IMR-90 (cell line): Measurements from ENCODE around the gene CHRDL1. TPM values are rescaled to one million over a fixed set of nuclear protein-coding genes. Genes with fewer than 3 reads are reported as not detected.

Source experiments
- ATAC-seq: fragments of 200-7000 bp; cut with Tn5 transposase; 2 replicates; pipeline ENCODE4 v1.9.1; 2020; ENCODE audit warnings: low read depth, mild to moderate bottlenecking, moderate library complexity
- BruUV-seq: library from RNA; stranded (reverse); fragments of 400-500 nt; replicated peaks from 2 replicates; lab custom pipeline; 2021; lab: Mats Ljungman, UMichigan
- CTCF ChIA-PET: fragments of 300-600 bp; formaldehyde crosslinking; extraction: SDS; loops from one replicate; lab custom pipeline; 2021; ENCODE audit warnings: antibody characterized with exemption; lab: Yijun Ruan, JAX
- POLR2A ChIA-PET: fragments of 300-600 bp; sonication (Branson Sonifier 250); formaldehyde crosslinking; loops from one replicate; lab custom pipeline; 2022; ENCODE audit warnings: antibody characterized with exemption; ENCODE audit not compliant: unreplicated experiment; lab: Charles Lee
- DNase-seq: peaks from one replicate; pipeline ENCODE4 v3.0.0; 2013
- H2AFZ ChIP-seq: replicated peaks from 2 replicates; pipeline ENCODE3; 2013; ENCODE audit warnings: low read length, mild to moderate bottlenecking; ENCODE audit not compliant: poor library complexity
- H2AK5ac ChIP-seq: 2 replicates; pipeline ENCODE4 v1.6.1; 2013; ENCODE audit warnings: low read depth, low read length, inconsistent platforms
- H2AK9ac ChIP-seq: replicated peaks from 2 replicates; pipeline ENCODE3; 2013; ENCODE audit warnings: mild to moderate bottlenecking, low read depth, low read length, moderate library complexity; ENCODE audit not compliant: poor library complexity
- H2BK120ac ChIP-seq: 2 replicates; pipeline ENCODE4 v1.6.1; 2013; ENCODE audit warnings: low read depth, low read length, inconsistent platforms
- H2BK15ac ChIP-seq: 3 replicates; pipeline ENCODE4 v1.6.1; 2013; ENCODE audit warnings: low read depth, low read length, inconsistent platforms
- H2BK20ac ChIP-seq: 2 replicates; pipeline ENCODE4 v1.6.1; 2013; ENCODE audit warnings: low read depth, mild to moderate bottlenecking, inconsistent platforms, low read length, moderate library complexity
- H2BK5ac ChIP-seq: 2 replicates; pipeline ENCODE4 v1.6.1; 2013; ENCODE audit warnings: mild to moderate bottlenecking, low read depth, low read length, inconsistent platforms; ENCODE audit not compliant: poor library complexity, severe bottlenecking
- H3K14ac ChIP-seq: replicated peaks from 2 replicates; pipeline ENCODE4 v1.6.1; 2013; ENCODE audit warnings: low read depth, low read length, inconsistent platforms
- H3K18ac ChIP-seq: 2 replicates; pipeline ENCODE4 v1.6.1; 2013; ENCODE audit warnings: low read depth, low read length, control low read depth
- H3K23ac ChIP-seq: 2 replicates; pipeline ENCODE4 v1.6.1; 2013; ENCODE audit warnings: low read depth, low read length, inconsistent platforms
- H3K27ac ChIP-seq: 2 replicates; pipeline ENCODE4 v1.5.1; 2013; ENCODE audit warnings: mild to moderate bottlenecking, control low read depth, low read length; ENCODE audit not compliant: insufficient read depth
- H3K27me3 ChIP-seq: 2 replicates; pipeline ENCODE4 v1.6.1; 2013; ENCODE audit warnings: low read length; ENCODE audit not compliant: control insufficient read depth, insufficient read depth
- H3K36me3 ChIP-seq: 2 replicates; pipeline ENCODE4 v1.6.1; 2013; ENCODE audit warnings: low read length, mixed read lengths; ENCODE audit not compliant: control insufficient read depth, insufficient read depth
- H3K4ac ChIP-seq: 2 replicates; pipeline ENCODE4 v1.6.1; 2013; ENCODE audit warnings: low read depth, low read length, inconsistent platforms
- H3K4me1 ChIP-seq: 2 replicates; pipeline ENCODE4 v1.6.1; 2013; ENCODE audit warnings: low read length, mixed read lengths; ENCODE audit not compliant: control insufficient read depth, insufficient read depth
- H3K4me2 ChIP-seq: 2 replicates; pipeline ENCODE4 v1.6.1; 2013; ENCODE audit warnings: low read depth, mild to moderate bottlenecking, control low read depth, low read length, moderate library complexity
- H3K4me3 ChIP-seq: 2 replicates; pipeline ENCODE4 v1.5.1; 2013; ENCODE audit warnings: low read depth, mild to moderate bottlenecking, control low read depth, low read length, moderate library complexity; ENCODE audit not compliant: insufficient read depth
- H3K56ac ChIP-seq: 2 replicates; pipeline ENCODE4 v1.6.1; 2013; ENCODE audit warnings: low read length, inconsistent platforms; ENCODE audit not compliant: insufficient read depth; ENCODE audit errors: extremely low read depth
- H3K79me1 ChIP-seq, 2 experiments: 2 replicates each; pipeline ENCODE4 v1.6.1; 2013; ENCODE audit warnings: low read length in 2 of 2, inconsistent platforms in 1 of 2, low read depth in 1 of 2
- H3K9ac ChIP-seq: 2 replicates; pipeline ENCODE4 v1.6.1; 2013; ENCODE audit warnings: low read depth, low read length, control low read depth
- H3K9me1 ChIP-seq: 2 replicates; pipeline ENCODE4 v1.6.1; 2013; ENCODE audit warnings: low read length, inconsistent platforms; ENCODE audit not compliant: insufficient read depth
- H3K9me3 ChIP-seq: 2 replicates; pipeline ENCODE4 v1.6.1; 2013; ENCODE audit warnings: low read length; ENCODE audit not compliant: control insufficient read depth, insufficient read depth
- H4K20me1 ChIP-seq: 2 replicates; pipeline ENCODE4 v1.6.1; 2013; ENCODE audit warnings: low read length, inconsistent platforms; ENCODE audit not compliant: insufficient read depth
- H4K5ac ChIP-seq: 2 replicates; pipeline ENCODE4 v1.6.1; 2013; ENCODE audit warnings: mild to moderate bottlenecking, low read depth, low read length, control low read depth
- H4K8ac ChIP-seq, 2 experiments: 2 replicates each; pipeline ENCODE4 v1.6.1; 2013; ENCODE audit warnings: low read depth in 2 of 2, low read length in 2 of 2, control low read depth in 1 of 2, inconsistent platforms in 1 of 2
- H4K91ac ChIP-seq: 2 replicates; pipeline ENCODE4 v1.6.1; 2013; ENCODE audit warnings: low read depth, low read length, inconsistent platforms; ENCODE audit not compliant: insufficient read depth
- BHLHE40 ChIP-seq: fragments of 150-350 bp; IDR thresholded peaks from 2 replicates; pipeline ENCODE4 v1.6.1; 2016; ENCODE audit warnings: mild to moderate bottlenecking, low read depth, low read length
- CEBPB ChIP-seq: IDR thresholded peaks from 2 replicates; pipeline ENCODE4 v1.6.1; 2012; ENCODE audit warnings: low read depth, low read length, improper control_type of control experiment
- CHD1 ChIP-seq: IDR thresholded peaks from 2 replicates; pipeline ENCODE4 v1.6.1; 2012; ENCODE audit warnings: low read depth, low read length, improper control_type of control experiment
- FOS ChIP-seq: fragments of 150-350 bp; IDR thresholded peaks from 2 replicates; pipeline ENCODE4 v1.6.1; 2016; ENCODE audit warnings: low read depth, low read length
- MAFK ChIP-seq: IDR thresholded peaks from 2 replicates; pipeline ENCODE4 v1.6.1; 2012; ENCODE audit warnings: low read depth, low read length, improper control_type of control experiment
- MAZ ChIP-seq: IDR thresholded peaks from 2 replicates; pipeline ENCODE4 v1.6.1; 2012; ENCODE audit warnings: low read depth, mild to moderate bottlenecking, low read length, improper control_type of control experiment, moderate library complexity, borderline replicate concordance
- NFE2L2 ChIP-seq: fragments of 150-350 bp; IDR thresholded peaks from 2 replicates; pipeline ENCODE4 v1.6.1; 2016; ENCODE audit warnings: low read depth, mild to moderate bottlenecking, low read length
- RAD21 ChIP-seq: IDR thresholded peaks from 2 replicates; pipeline ENCODE4 v1.6.1; 2012; ENCODE audit warnings: low read length, improper control_type of control experiment
- RCOR1 ChIP-seq: IDR thresholded peaks from 2 replicates; pipeline ENCODE4 v1.6.1; 2012; ENCODE audit warnings: mild to moderate bottlenecking, low read length, improper control_type of control experiment; ENCODE audit not compliant: insufficient replicate concordance
- RFX5 ChIP-seq: IDR thresholded peaks from 2 replicates; pipeline ENCODE4 v1.8.0; 2012; ENCODE audit warnings: low read depth, mild to moderate bottlenecking, low read length, moderate library complexity
- SMC3 ChIP-seq: fragments of 150-350 bp; IDR thresholded peaks from 2 replicates; pipeline ENCODE4 v1.6.1; 2016; ENCODE audit warnings: low read depth, mild to moderate bottlenecking, antibody characterized with exemption, low read length, moderate library complexity
- WGBS, 2 experiments: methylation state at CpG; one replicate each; pipeline versions ENCODE4 v1.1.5 to v1.1.7; 2013; ENCODE audit warnings: missing lambda C conversion rate in 2 of 2; ENCODE audit not compliant: insufficient read length in 1 of 2; ENCODE audit errors: extremely low coverage in 2 of 2; 5-methylcytosine and 5-hydroxymethylcytosine counted together
- dilution Hi-C: fragments of 300-500 bp; cut with HindIII; formaldehyde crosslinking; loops from one replicate; pipeline ENCODE4 v1.14.3; 2018; ENCODE audit warnings: low sequenced_read_pairs; ENCODE audit not compliant: unreplicated experiment
- in situ Hi-C: fragments of 300-500 bp; cut with MboI; formaldehyde crosslinking; loops from 3 replicates; pipeline ENCODE4 v1.14.3; 2019; ENCODE audit warnings: low sequenced_read_pairs, inconsistent platforms, mixed read lengths
- intact Hi-C: fragments of 100-400 bp; cut with micrococcal nuclease; formaldehyde crosslinking; loops from 2 replicates; pipeline ENCODE4 v1.10.0; 2022
- polyA plus RNA-seq, 3 experiments: library from polyadenylated mRNA; depleted of rRNA; stranded (reverse); fragments of >200 nt; gene quantifications; 2 replicates each; pipeline ENCODE4 v1.2.3, GENCODE V29; 2012; ENCODE audit warnings: low replicate concordance in 1 of 3
- total RNA-seq: library from RNA; depleted of rRNA; stranded (reverse); fragments of >200 nt; gene quantifications from 2 replicates; pipeline ENCODE4 v1.2.3, GENCODE V29; 2012
- TF ChIP-seq, protein P1 (sequence below): fragments of 150-350 bp; IDR thresholded peaks from 2 replicates; pipeline ENCODE4 v1.6.1; 2017; ENCODE audit warnings: mild to moderate bottlenecking, antibody characterized with exemption, low read length, low read depth
- TF ChIP-seq, protein P2 (sequence below): conservative IDR thresholded peaks from 2 replicates; pipeline ENCODE4 v1.5.1; 2012; ENCODE audit warnings: mild to moderate bottlenecking, low read depth, low read length, improper control_type of control experiment

Gene CHRDL1
- total and polyA plus RNA-seq, 2 of the 4 experiments (the other 2 are of a cell fraction), result 0.36 to 0.58 TPM

DNA sequence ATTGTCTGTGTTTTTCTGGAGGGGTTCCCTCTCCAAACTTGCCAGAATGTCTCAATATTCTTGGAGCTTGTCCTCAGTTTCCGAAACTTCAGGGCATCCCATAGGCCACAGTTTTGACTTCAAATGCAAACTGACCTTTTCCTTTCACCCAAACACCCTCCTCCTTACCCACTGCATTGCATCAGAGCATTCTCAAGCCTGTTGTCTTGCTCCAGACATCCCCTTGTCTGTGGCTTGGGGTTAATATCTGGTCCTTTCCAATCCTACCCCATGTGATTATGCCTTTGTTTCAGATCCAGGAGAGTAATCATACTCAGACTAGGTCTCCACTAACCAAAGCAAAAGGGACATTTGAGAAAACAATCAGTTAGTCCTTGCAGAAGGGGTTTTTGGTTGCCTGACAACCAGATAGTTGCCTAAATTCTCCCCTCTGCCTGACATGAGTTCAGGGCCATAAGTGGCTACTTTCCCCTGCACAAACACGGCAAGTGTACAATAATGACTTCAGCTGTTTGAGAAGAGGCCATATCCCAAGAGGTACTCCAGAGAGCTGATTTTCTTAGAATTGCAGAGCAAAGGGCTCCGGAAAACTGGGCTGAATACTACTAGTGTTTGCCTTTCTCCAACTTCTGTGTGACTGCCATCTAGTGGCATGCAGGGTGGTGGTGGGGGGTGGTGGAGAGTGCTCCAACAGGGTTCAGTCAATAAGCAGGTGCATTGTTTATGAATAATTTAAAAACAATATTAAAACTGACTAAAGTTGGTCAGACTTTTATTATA lies 130.2 kb downstream of the CHRDL1 start (continued):
- no peak for TF ChIP-seq MAFK

DNA sequence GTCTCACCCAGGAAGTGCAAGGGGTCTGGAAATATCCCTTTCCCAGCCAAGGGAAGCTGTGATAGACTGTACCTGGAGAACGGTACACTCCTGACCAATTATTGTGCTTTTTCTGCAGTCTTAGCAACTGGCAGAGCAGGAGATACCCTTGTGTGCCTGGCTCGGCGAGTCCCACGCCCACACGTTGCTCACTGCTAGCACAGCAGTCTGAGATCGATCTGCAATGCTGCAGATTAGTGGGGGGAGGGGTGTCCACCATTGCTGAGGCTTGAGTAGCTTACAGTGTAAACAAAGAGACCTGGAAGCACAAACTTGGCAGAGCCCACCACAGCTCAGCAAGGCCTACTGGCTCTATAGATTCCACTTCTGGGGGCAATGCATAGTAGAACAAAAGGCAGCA lies 138.5 kb downstream of the CHRDL1 start:
- Histone ChIP-seq H2AFZ (no peak overlapping the region), H4K5ac (no peak overlapping the region), H2AK5ac (no peak overlapping the region), H2BK5ac (no peak overlapping the region), H3K4me2 (no peak overlapping the region), H3K14ac (no peak overlapping the region), H3K18ac (no peak overlapping the region), H4K91ac (no peak overlapping the region), H3K4me1 (no peaks in the 10 kb centered on the region), H3K56ac (no peak overlapping the region), H4K20me1 (no peaks in the 10 kb centered on the region), H3K9ac (no peak overlapping the region), H4K8ac (no peak overlapping the region), H3K27ac (no peak overlapping the region), H3K36me3 (no peaks in the 10 kb centered on the region), H3K27me3 (no peaks in the 10 kb centered on the region), H3K4me3 (no peak overlapping the region), H3K79me1 (no peaks in the 10 kb centered on the region), H2AK9ac (no peak overlapping the region), H2BK15ac (no peak overlapping the region), H3K9me3 (no peaks in the 10 kb centered on the region), H2BK120ac (no peak overlapping the region), H2BK20ac (no peak overlapping the region), H3K9me1 (no peaks in the 10 kb centered on the region), H3K23ac (no peak overlapping the region), H3K4ac (no peak overlapping the region)
- in situ Hi-C loops, result no loop called here
- DNase-seq (no peak), ATAC-seq (no peak)
- POLR2A ChIA-PET, result no interaction called here
- BruUV-seq, result no TSS peak
- CTCF ChIA-PET, result no interaction called here
- intact Hi-C loops, result no loop called here
- 40% methylated on average over 1 of the region's 6 CpGs; no CpG with 5 or more reads in 1 of the 2 experiments for WGBS, 2 experiments
- dilution Hi-C loops, result no loop called here
- TF ChIP-seq RCOR1 (no peak), RFX5 (no peak), BHLHE40 (no peak), NFE2L2 (no peak), SMC3 (no peak), CEBPB (no peak), CHD1 (no peak), RAD21 (no peak), FOS (no peak), MAZ (no peak)
- TF ChIP-seq, protein P1, sequence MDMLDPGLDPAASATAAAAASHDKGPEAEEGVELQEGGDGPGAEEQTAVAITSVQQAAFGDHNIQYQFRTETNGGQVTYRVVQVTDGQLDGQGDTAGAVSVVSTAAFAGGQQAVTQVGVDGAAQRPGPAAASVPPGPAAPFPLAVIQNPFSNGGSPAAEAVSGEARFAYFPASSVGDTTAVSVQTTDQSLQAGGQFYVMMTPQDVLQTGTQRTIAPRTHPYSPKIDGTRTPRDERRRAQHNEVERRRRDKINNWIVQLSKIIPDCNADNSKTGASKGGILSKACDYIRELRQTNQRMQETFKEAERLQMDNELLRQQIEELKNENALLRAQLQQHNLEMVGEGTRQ, result no peak
- TF ChIP-seq, protein P2, sequence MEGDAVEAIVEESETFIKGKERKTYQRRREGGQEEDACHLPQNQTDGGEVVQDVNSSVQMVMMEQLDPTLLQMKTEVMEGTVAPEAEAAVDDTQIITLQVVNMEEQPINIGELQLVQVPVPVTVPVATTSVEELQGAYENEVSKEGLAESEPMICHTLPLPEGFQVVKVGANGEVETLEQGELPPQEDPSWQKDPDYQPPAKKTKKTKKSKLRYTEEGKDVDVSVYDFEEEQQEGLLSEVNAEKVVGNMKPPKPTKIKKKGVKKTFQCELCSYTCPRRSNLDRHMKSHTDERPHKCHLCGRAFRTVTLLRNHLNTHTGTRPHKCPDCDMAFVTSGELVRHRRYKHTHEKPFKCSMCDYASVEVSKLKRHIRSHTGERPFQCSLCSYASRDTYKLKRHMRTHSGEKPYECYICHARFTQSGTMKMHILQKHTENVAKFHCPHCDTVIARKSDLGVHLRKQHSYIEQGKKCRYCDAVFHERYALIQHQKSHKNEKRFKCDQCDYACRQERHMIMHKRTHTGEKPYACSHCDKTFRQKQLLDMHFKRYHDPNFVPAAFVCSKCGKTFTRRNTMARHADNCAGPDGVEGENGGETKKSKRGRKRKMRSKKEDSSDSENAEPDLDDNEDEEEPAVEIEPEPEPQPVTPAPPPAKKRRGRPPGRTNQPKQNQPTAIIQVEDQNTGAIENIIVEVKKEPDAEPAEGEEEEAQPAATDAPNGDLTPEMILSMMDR, result no peak
